ENCODE results near the gene CTNNBL1.

The CTNNBL1 gene

DNA sequence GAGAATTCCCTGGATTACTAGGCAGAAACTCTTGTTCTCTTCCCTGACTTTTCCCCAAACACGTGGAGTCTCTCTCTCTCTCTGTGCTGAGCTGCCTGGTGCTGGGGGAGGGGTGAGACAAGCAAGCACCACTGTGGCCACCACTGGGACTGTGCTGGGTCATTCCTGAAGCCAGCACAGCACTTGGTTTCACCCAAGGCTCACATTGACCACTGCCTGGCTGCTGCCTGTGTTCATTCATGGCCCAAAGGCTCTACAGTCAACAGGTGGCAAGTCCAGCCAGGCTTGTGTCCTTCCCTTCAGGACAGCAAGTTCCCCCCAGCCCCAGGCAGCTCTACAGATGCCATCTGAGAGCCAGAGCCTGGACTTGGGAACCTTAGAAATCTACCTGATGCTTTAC lies 92.2 kb downstream of the CTNNBL1 start:
- no peak for DNase-seq

GRCh38 chr20:37789408-37789807 lies 95.6 kb downstream of the CTNNBL1 start:
- no peak for DNase-seq

- no peak for DNase-seq
Measured at GRCh38 chr20:37790900-37791299, 97.1 kb downstream of the CTNNBL1 start.

- DNase-seq, result no peak
Measured at GRCh38 chr20:37796121-37796520, 102.3 kb downstream of the CTNNBL1 start.

- no peak for DNase-seq
Measured at GRCh38 chr20:37796733-37797132, 102.9 kb downstream of the CTNNBL1 start.

DNA sequence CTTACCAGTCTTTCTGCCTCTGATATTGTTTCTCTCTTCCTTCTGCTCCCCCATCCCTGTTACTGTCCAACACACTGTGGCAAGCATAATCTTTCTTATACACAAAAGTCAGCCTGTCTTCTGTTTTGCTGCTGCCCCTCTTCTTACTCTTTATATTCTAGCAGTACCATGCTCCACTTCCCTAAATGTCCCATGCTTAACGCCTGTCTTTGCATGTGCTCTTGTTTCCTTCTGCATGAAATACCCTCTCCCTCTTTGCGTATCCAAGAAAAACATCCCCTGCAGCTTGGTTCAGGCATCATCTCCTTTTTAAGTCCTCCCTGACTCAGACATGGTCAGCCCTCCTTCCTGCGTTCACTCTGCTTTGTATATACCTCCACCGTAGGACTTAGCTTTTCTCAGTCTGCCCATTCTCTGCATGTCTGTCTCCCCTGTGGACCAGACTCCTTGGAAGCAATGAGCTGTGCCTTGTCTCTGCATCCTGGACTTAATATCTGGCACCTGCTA lies 103.9 kb downstream of the CTNNBL1 start:
- DNase-seq, result no peak

DNA sequence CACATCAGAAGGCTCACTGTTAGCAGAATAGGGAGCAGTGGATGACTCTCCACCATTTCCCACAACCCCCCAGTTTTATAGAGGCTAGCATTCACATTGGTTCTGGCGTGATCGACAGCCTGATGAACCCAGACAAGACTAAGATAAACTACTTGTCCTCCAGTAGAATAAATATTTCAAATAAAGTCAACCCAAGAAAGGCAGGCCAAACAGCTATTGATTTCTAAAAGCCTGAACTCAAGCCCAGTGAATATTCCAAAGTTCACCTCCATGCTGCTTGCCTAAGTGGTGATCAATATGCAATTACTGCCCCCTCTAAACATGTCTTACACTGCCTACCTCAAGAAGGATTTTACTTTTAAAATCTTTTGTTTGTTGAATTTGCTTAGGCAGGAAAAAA lies 104.5 kb downstream of the CTNNBL1 start:
- DNase-seq, result no peak

- no peak for DNase-seq
Measured at GRCh38 chr20:37800618-37801017, 106.8 kb downstream of the CTNNBL1 start.

GRCh38 chr20:37801921-37802320 lies 108.1 kb downstream of the CTNNBL1 start:
- DNase-seq, result no peak

DNA sequence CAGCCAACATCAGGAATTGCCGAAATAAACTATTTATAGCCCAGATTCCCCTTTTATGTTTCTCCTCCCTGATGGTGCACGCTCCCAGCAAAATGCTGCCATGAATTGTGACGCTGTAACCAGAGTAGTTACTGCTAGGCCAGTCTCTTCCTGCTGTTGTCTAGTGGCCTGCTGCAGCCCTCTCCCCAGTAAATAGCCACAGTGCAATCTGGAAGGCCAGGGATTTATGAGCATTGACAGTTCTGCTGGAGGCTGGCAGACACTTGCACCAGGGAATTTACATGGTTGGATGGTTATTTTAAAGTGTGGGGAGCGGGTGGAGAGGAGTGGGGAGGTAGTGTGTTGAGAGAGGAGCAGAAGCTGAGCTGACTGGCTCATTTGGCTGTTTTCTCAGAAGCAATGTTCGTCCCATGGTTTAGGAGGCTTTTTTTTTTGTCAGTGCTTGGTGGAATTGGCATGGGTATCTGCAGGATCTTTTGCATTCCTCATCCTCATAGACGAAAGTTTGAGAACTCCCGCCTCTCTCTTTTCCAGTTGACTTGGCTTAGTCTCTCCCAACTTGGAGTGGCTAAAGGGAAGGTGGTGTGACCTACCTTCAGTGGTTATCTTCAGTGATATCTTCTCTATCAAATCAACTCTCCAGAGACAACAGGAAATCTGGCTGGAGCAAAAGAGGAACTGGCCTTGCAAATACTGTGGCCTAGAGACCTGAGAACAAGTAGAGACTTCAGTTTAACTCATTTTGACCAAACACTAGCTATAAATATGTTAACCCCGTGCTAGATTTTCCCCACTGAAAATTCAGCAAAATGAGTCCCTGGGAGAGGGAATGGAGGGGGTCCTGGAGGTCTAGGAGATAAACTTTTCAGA lies 109.8 kb downstream of the CTNNBL1 start:
- DNase-seq, result no peak

DNA sequence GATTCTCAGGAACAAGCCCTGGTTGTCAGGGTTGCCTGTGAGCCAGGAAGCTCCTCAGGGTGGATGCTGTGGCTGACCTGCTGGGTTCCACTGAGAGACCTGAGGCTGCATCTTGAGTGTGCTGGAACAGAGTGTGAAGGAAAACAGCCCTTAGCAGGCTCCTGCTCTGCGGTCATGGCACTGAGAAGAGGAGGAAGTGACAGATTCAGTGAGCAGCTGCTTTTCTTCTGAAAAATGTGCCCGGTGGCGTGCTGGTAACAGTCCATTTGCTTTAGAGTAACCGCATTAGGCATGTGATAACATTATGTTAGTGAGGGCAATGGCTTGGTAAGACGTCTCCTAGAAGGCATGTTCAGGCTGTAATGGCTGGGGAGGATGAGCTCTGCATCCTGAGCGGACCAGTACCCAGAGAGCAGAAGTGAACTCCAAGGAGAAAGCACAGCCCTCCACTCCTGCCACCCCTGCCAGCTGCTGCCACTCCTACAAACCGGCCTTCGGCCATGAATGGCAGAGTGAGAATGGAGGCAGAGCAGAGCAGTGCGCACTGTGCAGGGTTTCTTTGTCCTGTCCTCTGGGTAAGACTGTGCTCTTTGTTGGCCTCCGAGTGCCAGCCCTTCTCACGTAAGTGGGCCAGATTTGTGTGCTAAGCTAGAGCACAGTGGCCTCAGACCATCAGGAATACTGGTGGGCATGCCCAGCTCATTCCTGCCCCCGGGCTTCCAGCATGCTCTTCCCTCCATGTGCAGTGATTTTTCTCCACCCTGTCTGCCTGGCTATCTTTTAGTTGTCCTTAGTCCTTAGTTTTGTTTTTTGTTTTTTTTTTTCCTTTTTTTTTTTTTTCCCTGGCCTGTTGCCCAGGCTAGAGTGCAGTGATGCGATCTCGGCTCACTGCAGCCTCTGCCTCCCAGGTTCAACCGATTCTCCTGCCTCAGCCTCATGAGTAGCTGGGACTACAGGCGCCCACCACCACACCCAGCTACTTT lies 111.0 kb downstream of the CTNNBL1 start:
- no peak for DNase-seq

DNA sequence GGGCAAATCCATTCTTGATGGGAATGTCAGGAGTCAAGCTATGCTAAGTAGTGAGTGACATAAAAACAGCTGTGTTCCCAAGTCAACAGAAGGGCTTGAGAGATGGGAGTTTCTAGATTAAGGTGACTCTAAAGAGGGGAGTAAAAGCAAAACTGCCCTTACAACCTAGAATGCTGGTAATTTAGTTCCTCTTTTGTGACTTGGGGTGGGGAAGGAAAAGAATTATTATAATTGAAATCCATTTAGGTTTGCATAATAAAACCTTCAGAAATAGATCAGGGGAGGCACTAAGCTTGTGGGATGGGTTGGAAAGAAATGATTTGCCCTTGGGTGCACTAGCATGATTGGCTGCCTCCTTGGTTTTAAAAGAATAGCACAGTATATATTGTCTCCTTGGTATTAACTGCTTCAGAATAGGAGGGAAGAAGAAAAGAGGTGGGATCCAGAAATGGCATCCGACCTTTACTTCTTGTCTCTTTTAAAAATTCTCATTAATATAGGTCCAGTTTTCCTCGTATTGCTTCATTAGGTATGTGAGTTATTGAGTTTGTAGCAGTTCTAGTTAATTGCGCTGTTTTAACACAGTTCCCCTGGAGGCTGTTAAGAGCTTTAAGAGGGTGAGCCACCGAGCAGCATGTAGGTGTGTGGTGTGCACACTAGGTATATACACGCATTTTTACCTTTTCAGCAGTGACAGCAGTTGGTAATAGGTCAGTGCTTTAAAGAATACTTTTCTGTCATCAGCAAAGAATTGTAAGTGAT lies 113.8 kb downstream of the CTNNBL1 start:
- DNase-seq, result no peak

GRCh38 chr20:37808233-37809070 lies 114.6 kb downstream of the CTNNBL1 start:
- DNase-seq, result no peak

- DNase-seq, result no peak
Measured at GRCh38 chr20:37810027-37810426, 116.2 kb downstream of the CTNNBL1 start.

DNA sequence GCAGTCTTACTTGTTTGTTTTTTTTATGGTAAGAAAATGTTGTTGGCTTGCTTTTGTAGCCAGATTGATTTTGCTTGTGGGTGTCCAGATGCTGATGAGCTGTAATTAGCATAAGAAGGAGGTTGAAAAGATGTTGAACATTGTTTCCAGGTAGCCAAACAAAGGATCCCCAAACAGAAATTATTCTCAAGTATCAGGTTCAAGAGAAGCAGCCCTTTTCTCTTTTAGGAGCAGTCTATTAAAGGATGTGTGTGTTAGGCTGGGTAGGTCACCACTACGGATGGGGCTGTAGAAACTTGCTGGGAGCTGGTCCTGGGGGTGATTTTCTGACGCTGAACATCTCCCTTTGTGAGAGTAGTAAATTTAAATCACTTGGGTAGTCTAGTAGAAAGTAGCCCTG lies 122.2 kb downstream of the CTNNBL1 start:
- no peak for DNase-seq

- DNase-seq, result no peak
Measured at GRCh38 chr20:37816726-37817125, 122.9 kb downstream of the CTNNBL1 start.

- DNase-seq, result no peak
Measured at GRCh38 chr20:37821696-37822095, 127.9 kb downstream of the CTNNBL1 start.

DNA sequence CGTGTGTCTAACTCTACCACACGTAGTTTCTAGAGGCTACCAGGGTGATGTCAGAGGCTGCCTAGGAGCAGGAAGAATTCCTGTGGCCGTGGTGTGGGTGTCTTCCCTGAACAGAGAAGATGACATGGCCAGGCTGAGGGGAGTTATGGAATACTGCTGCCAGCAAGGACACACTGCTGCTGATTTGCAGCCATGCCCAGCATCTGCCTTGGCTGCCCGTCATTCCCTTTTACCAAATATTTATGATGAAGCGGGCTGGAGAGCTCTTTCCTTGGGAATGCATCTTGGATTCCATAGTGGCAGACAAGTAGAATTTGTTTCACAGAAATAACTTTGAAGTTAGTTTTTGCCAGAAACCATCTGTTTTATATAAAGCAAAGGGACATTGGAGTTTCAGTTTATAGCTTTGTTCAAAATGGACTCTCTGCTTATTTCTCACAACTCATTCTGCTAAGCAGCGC lies 128.3 kb downstream of the CTNNBL1 start:
- no peak for DNase-seq

GRCh38 chr20:37823296-37823980 lies 129.6 kb downstream of the CTNNBL1 start:
- no peak for DNase-seq

DNA sequence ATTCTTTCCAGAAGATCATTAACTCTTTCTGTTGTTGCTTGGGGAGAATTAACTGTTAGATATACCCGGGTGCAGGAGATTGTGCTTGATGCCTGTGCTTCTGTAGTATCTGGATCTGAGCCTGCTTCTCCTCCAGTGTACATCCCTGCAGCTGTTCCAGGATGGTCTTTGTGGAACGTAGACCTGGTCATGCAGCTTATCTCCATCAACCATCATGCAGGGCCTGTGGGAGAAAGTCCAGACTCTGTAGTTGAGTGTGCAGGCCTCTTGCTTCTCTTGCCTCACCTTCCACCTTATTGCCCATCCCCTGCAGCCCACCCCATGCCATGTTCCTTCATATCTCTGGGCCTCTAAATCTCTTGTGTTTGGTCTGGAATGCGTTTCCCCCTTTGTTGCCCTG lies 133.8 kb downstream of the CTNNBL1 start:
- no peak for DNase-seq

DNA sequence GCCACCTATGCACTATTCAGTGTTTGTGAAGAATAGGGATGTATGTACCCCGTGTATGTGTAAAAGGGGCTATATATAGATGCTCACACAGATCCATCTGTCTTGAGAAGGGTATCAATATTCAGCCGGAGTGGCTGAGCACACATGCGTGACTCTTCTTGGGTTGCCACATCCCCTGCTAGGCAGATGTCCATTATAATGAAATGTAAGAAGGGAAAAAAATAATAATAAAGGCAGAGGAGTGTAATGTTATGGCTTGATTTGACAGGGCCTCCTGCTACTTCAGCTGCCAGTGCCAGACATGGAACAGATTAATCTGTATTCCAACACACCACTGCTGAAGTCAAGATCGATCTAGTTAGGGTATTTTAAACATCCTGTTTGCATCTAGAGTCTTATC lies 134.9 kb downstream of the CTNNBL1 start:
- DNase-seq, result no peak

Measured in NCI-H1694 treated with DMSO at 0.1 percent for 48 hours (cell line).